Adrenal gland (tissue), 12 donors: ENCODE measurements around the gene AVP. TPM values are rescaled to one million over a fixed set of nuclear protein-coding genes. Genes with fewer than 3 reads are reported as not detected.
A peak's percentile ranks its signal among the peaks of the same experiment; 100 is the strongest.

Experiments
- DNase-seq, 7 donors: peaks; one replicate each; pipeline ENCODE4 v3.0.0-alpha.2; 2019 to 2020
- H3K27ac ChIP-seq, 5 donors: fragments of 200-600 bp; sonication (generic) in 4 of 5; 1 replicate in 3 of 5; 2 replicates in 2 of 5; pipeline versions ENCODE4 v1.5.1 to v1.8.0; 2016 to 2020; ENCODE audit warnings: mild to moderate bottlenecking in 1 of 5
- H3K27me3 ChIP-seq: fragments of 200-600 bp; 2 replicates; pipeline ENCODE4 v1.8.0; 2021
- H3K36me3 ChIP-seq, 2 donors: fragments of 200-600 bp; replicated peaks in 1 of 2; 1 replicate in 1 of 2; 2 replicates in 1 of 2; pipeline versions ENCODE4 v1.5.1 to v1.8.0; 2018 to 2022
- H3K4me1 ChIP-seq, 2 donors: fragments of 200-600 bp; replicated peaks in 1 of 2; 1 replicate in 1 of 2; 2 replicates in 1 of 2; pipeline versions ENCODE4 v1.5.1 to v1.8.0; 2018 to 2021
- H3K4me3 ChIP-seq, 4 donors: fragments of 200-600 bp; sonication (generic) in 3 of 4; one replicate each; pipeline ENCODE4 v1.5.1; 2016 to 2018
- H3K9me3 ChIP-seq, 3 donors: fragments of 200-600 bp; sonication (generic) in 1 of 3; replicated peaks in 1 of 3; 1 replicate in 2 of 3; 2 replicates in 1 of 3; pipeline versions ENCODE4 v1.5.1 to v1.8.0; 2016 to 2021
- POLR2A ChIP-seq, 2 donors: fragments of 450-650 bp; IDR thresholded peaks; one replicate each; pipeline ENCODE4 v1.6.1; 2017; ENCODE audit warnings: antibody characterized with exemption in 2 of 2, mild to moderate bottlenecking in 2 of 2, moderate library complexity in 1 of 2
- WGBS, 4 donors: extraction: QIAGEN DNeasy Blood & Tissue Kit in 2 of 4; methylation state at CpG; one replicate each; pipeline versions ENCODE4 v1.1.5 to v1.1.7; 2013 to 2017; 5-methylcytosine and 5-hydroxymethylcytosine counted together
- intact Hi-C, 2 donors: fragments of 100-400 bp; cut with DNase I; formaldehyde crosslinking; loops; one replicate each; pipeline versions ENCODE4 v1.14.1 to v1.15.0; 2022 to 2023
- polyA plus RNA-seq, 3 donors: library from polyadenylated mRNA; stranded (reverse); fragments of 200-250 nt in 2 of 3; fragments of 350-450 nt in 1 of 3; fragmentation: Illumina TruSeq in 1 of 3; extraction: RNeasy Lipid Tissue Mini Kit (QIAGEN cat#74804) in 1 of 3; gene quantifications; one replicate each; pipeline ENCODE4 v1.2.3, GENCODE V29; 2013 to 2014
- total RNA-seq, 9 donors: library from RNA; depleted of rRNA in 4 of 9; stranded (reverse); fragments of >200 nt in 4 of 9; fragments of 120-200 nt in 1 of 9; fragmentation: NEBNext Ultra II Directional in 1 of 9; extraction: Animal tissue kit (Norgen Biotek cat#: 25700) in 1 of 9; gene quantifications; one replicate each; pipeline versions ENCODE4 v1.1.0 to v1.2.4, GENCODE V29; 2013 to 2023
- TF ChIP-seq, protein P1 (sequence below), 6 experiments: fragments of 450-650 bp in 4 of 6; fragments of 200-600 bp in 2 of 6; sonication (generic) in 1 of 6; IDR thresholded peaks; 1 replicate in 5 of 6; 2 replicates in 1 of 6; pipeline versions ENCODE4 v1.5.1 to v1.8.0; 2016 to 2021; ENCODE audit warnings: antibody characterized with exemption in 6 of 6, mild to moderate bottlenecking in 2 of 6, moderate library complexity in 1 of 6
- donor health status: healthy with polysubstance abuse.
- donor health status: Bipolar disorder and iron deficiency.
- donor health status: DM: yes; HTN: yes; CAD: no.
- donor health status: DM: no; HTN: no; CAD: no.
- donor health status: DM: no; HTN: no; CAD: no.
- donor health status: DM: yes; HTN: yes; CAD: no.

Gene AVP
- total and polyA plus RNA-seq, 12 donors: 0.27 to 0.75 (median 0.64) TPM; not detected in 8

- H3K36me3 ChIP-seq: peaks cover 0 to 8% of the 10 kb centered on the region in 2 donors
- WGBS, 4 donors: 88 to 94% (median 89%) methylated on average over 7 of the region's 7 CpGs
Observed at GRCh38 chr20:3111507-3111906, 27.0 kb upstream of the AVP start.

GRCh38 chr20:3109350-3110302 lies 25.1 kb upstream of the AVP start:
- peaks cover 0 to 5% of the 10 kb centered on the region in 2 donors for H3K4me1 ChIP-seq
- H3K27ac ChIP-seq: no peak overlapping the region
- WGBS, 4 donors: 77 to 88% (median 80%) methylated on average over 13 to 23 of the region's 23 CpGs
- H3K36me3 ChIP-seq: peaks cover 0 to 8% of the 10 kb centered on the region in 2 donors
- no peaks in the 10 kb centered on the region for H3K27me3 ChIP-seq
- H3K4me3 ChIP-seq: no peak overlapping the region
- DNase-seq: peak in 1 of 7 donors; percentile 42
- TF ChIP-seq POLR2A (IDR thresholded peaks at IDR 0.05): no peak
- TF ChIP-seq, protein P1, sequence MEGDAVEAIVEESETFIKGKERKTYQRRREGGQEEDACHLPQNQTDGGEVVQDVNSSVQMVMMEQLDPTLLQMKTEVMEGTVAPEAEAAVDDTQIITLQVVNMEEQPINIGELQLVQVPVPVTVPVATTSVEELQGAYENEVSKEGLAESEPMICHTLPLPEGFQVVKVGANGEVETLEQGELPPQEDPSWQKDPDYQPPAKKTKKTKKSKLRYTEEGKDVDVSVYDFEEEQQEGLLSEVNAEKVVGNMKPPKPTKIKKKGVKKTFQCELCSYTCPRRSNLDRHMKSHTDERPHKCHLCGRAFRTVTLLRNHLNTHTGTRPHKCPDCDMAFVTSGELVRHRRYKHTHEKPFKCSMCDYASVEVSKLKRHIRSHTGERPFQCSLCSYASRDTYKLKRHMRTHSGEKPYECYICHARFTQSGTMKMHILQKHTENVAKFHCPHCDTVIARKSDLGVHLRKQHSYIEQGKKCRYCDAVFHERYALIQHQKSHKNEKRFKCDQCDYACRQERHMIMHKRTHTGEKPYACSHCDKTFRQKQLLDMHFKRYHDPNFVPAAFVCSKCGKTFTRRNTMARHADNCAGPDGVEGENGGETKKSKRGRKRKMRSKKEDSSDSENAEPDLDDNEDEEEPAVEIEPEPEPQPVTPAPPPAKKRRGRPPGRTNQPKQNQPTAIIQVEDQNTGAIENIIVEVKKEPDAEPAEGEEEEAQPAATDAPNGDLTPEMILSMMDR (IDR thresholded peaks at IDR 0.05): no peak
- no peaks in the 10 kb centered on the region for H3K9me3 ChIP-seq
- intact Hi-C loops: loop anchor here (5.0 to 10.0 kb wide), 2 partner anchors 52 to 55 kb away; no protein-coding TSS in a partner anchor

More at GRCh38 chr20:3111507-3111906, 27.0 kb upstream of the AVP start:
- no peak for DNase-seq
- Histone ChIP-seq H3K4me1 (peaks cover 9 to 19% of the 10 kb centered on the region in 2 donors), H3K27ac (no peak overlapping the region), H3K9me3 (no peaks in the 10 kb centered on the region), H3K4me3 (no peak overlapping the region), H3K27me3 (no peaks in the 10 kb centered on the region)
- no peak for TF ChIP-seq POLR2A (IDR thresholded peaks at IDR 0.05)
- intact Hi-C loops: loop anchor here (5.0 to 10.0 kb wide), 2 partner anchors 54 to 57 kb away; no protein-coding TSS in a partner anchor

GRCh38 chr20:3107464-3108025 lies 23.0 kb upstream of the AVP start:
- Histone ChIP-seq H3K27ac (no peak overlapping the region), H3K36me3 (peaks cover 0 to 8% of the 10 kb centered on the region in 2 donors), H3K27me3 (no peaks in the 10 kb centered on the region), H3K4me3 (no peak overlapping the region), H3K4me1 (peaks cover 0 to 5% of the 10 kb centered on the region in 2 donors), H3K9me3 (no peaks in the 10 kb centered on the region)
- DNase-seq: no peak
- no peak for TF ChIP-seq POLR2A (IDR thresholded peaks at IDR 0.05)
- TF ChIP-seq, protein P1 (IDR thresholded peaks at IDR 0.05): no peak
- intact Hi-C loops: no loop called here
- 87 to 97% (median 93%) methylated on average over 4 to 12 of the region's 12 CpGs for WGBS, 4 donors

DNA sequence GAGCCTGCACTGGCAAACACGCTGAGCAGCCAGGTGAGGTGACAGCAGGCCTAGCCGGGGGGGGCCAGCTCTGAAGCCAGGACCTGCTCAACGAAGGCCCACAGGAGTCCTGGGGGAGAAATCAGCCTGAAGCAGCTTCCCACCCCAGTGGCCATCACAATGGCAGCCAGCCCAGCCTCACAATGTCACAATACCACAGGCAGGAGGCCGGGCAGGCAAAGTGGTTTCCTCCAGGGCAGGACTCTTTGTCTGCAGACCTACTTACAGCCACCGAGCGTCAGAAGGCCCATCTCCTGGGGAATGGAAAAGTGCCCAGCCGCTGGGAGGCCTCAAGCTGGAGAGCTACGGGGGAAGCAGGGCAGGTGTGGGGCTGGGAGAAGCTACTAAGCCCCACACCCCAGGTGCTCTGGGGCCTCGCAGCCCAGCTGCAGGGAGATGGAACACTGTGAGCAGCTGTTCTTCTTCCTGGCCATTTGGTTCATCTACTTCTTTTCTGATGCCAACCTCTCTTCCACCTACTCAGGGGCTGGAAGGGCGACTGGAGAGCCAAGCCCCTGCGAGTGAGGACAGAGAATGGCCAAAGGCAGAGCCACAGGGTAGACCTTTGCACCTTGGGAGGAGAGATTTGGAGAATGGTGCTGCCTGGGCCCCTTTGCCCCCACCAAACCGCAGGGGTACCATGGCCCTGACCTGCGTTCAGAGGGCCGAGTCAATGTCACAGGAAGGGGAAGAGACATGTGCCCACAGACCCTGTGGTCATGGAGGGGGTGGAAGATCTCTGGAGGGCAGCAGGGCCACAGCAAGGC lies 22.3 kb upstream of the AVP start:
- DNase-seq: no peak
- WGBS, 4 donors: 76 to 85% (median 78%) methylated on average over 11 to 14 of the region's 14 CpGs
- intact Hi-C loops: no loop called here

More for the DNA sequence above, 22.3 kb upstream of the AVP start:
- Histone ChIP-seq H3K27ac (no peak overlapping the region), H3K36me3 (peaks cover 0 to 8% of the 10 kb centered on the region in 2 donors), H3K4me3 (no peak overlapping the region), H3K4me1 (peaks cover 0 to 12% of the 10 kb centered on the region in 2 donors), H3K27me3 (no peaks in the 10 kb centered on the region), H3K9me3 (no peaks in the 10 kb centered on the region)
- no peak for TF ChIP-seq POLR2A (IDR thresholded peaks at IDR 0.05)
- TF ChIP-seq, protein P1 (IDR thresholded peaks at IDR 0.05): no peak
